Measurements from ENCODE around the gene ANTKMT. TPM values are rescaled to one million over a fixed set of nuclear protein-coding genes. Genes with fewer than 3 reads are reported as not detected.

Gene ANTKMT
- total and polyA plus RNA-seq, 10 donors = 28.6 to 77.2 (median 38.7) TPM

- H3K4me3 ChIP-seq = no peak overlapping the region
Measured at GRCh38 chr16:763369-764183, 42.6 kb downstream of the ANTKMT start.

GRCh38 chr16:764184-764750 is 43.3 kb downstream of the ANTKMT start:
- Histone ChIP-seq H3K9me3 (no peaks in the 10 kb centered on the region), H3K27me3 (replicated peaks in 1 of 7) (peaks cover 0 to 82% (median 18%) of the 10 kb centered on the region in 7 donors), H3K36me3 (no peaks in the 10 kb centered on the region), H3K4me1 (no peaks in the 10 kb centered on the region), H3K27ac (no peak overlapping the region), H3K4me3 (no peak overlapping the region)
- TF ChIP-seq POLR2AphosphoS5 (IDR thresholded peaks at IDR 0.05) (no peak), POLR2A (IDR thresholded peaks at IDR 0.05) (no peak)
- 59 to 83% (median 76%) methylated on average over 16 to 20 of the region's 20 CpGs for WGBS, 5 donors
- no peak for DNase-seq
- intact Hi-C loops (cut with DNase I; ENCODE audit: low total_unique reads) = no loop called here

More at GRCh38 chr16:763369-764183, 42.6 kb downstream of the ANTKMT start:
- intact Hi-C loops (cut with DNase I; ENCODE audit: low total_unique reads) = no loop called here
- no peak overlapping the region for H3K27ac ChIP-seq
- H3K9me3 ChIP-seq = no peaks in the 10 kb centered on the region
- no peak for DNase-seq
- TF ChIP-seq POLR2A (IDR thresholded peaks at IDR 0.05) (no peak), CTCF (IDR thresholded peaks at IDR 0.05 in 8 of 11, conservative IDR thresholded peaks at IDR 0.05 in 3 of 11) (no peak), POLR2AphosphoS5 (IDR thresholded peaks at IDR 0.05) (no peak)
- no peaks in the 10 kb centered on the region for H3K4me1 ChIP-seq
- peaks cover 0 to 77% (median 15%) of the 10 kb centered on the region in 7 donors for H3K27me3 ChIP-seq (replicated peaks in 1 of 7)
- WGBS, 5 donors = 73 to 87% (median 77%) methylated on average over 17 to 21 of the region's 21 CpGs
- no peaks in the 10 kb centered on the region for H3K36me3 ChIP-seq

GRCh38 chr16:764848-765487 is 44.0 kb downstream of the ANTKMT start:
- DNase-seq = no peak
- Histone ChIP-seq H3K4me3 (no peak overlapping the region), H3K27me3 (replicated peaks in 1 of 7) (peaks cover 0 to 85% (median 18%) of the 10 kb centered on the region in 7 donors), H3K27ac (no peak overlapping the region), H3K9me3 (no peaks in the 10 kb centered on the region), H3K4me1 (no peaks in the 10 kb centered on the region), H3K36me3 (no peaks in the 10 kb centered on the region)
- 80 to 94% (median 88%) methylated on average over 14 to 38 of the region's 38 CpGs for WGBS, 5 donors
- TF ChIP-seq CTCF (IDR thresholded peaks at IDR 0.05 in 8 of 11, conservative IDR thresholded peaks at IDR 0.05 in 3 of 11) = no peak
- TF ChIP-seq POLR2A (IDR thresholded peaks at IDR 0.05) = no peak
- no peak for TF ChIP-seq POLR2AphosphoS5 (IDR thresholded peaks at IDR 0.05)
- intact Hi-C loops (cut with DNase I; ENCODE audit: low total_unique reads) = no loop called here

GRCh38 chr16:765488-765865 is 44.5 kb downstream of the ANTKMT start:
- Histone ChIP-seq H3K9me3 (no peaks in the 10 kb centered on the region), H3K4me3 (no peak overlapping the region), H3K27me3 (replicated peaks in 1 of 7) (peaks cover 0 to 85% (median 18%) of the 10 kb centered on the region in 7 donors), H3K27ac (no peak overlapping the region), H3K36me3 (no peaks in the 10 kb centered on the region), H3K4me1 (no peaks in the 10 kb centered on the region)
- DNase-seq = peak; percentile 73
- 90 to 98% (median 91%) methylated on average over 20 to 29 of the region's 29 CpGs for WGBS, 5 donors
- intact Hi-C loops (cut with DNase I; ENCODE audit: low total_unique reads) = no loop called here
- TF ChIP-seq CTCF (IDR thresholded peaks at IDR 0.05 in 8 of 11, conservative IDR thresholded peaks at IDR 0.05 in 3 of 11) (no peak), POLR2AphosphoS5 (IDR thresholded peaks at IDR 0.05) (no peak), POLR2A (IDR thresholded peaks at IDR 0.05) (no peak)
